ENCODE results near the gene DDX5.

DNA sequence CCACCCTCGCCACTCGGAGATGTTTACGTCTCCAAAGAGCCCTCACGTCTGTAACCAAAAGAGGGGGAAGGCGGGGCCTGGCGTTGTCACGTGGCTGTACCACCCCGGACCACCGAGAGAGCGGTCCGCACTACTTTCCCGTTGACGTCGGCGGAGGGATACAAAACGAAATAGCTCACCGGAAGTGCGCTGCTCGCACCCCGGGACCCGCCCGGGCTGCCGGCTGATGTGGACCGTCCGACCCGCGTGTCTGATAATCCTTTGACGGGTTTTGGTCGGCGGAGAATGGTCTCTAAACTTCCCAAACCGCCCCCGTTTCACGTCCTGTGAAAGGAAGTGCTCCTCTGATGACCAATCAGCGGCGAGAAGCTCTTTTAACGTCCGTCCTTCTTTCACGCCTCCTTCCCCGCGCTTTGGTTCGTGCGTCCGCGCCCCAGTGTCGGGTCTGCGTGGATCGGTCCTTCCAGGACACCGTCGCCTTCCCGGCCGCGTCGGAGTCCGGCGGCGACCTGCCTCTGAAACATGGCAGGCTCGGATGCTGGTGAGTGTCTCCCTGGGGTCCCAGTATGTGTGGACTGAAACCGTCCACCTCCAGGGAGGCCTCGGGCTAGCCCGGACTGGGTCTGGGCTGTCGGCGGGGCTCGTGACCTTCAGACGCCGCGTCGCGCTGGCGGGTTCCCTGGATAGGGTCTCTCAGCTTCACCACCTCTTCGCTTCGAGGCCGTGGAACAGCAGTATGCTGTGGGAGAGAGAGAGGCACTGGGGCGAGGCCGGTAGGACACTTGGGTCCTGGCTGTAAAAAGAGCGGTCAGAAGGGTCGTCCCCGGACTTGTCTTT is 705 bp upstream of the DDX5 start, which contains the start of gene CEP95:
- TF ChIP-seq EZH2 (IDR thresholded peaks at IDR 0.05; ENCODE audit: insufficient read depth, poor library complexity, severe bottlenecking) (no peak), EZH2phosphoT487 (IDR thresholded peaks at IDR 0.05; ENCODE audit: insufficient read depth, low read depth) (no peak)

Data from GM23248 (cell line).